BLaER1 treated with 17β-estradiol and CSF1 and Interleukin-3, amounts not matched to agents 10 nM and 100 nM (cell line): Measurements from ENCODE around the gene CACNA2D3.

Experiments used
- H3K27ac ChIP-seq, 11 experiments: shearing (Covaris generic); formaldehyde crosslinking; 2 replicates each; pipeline ENCODE4 v1.8.1; 2022
- H3K27me3 ChIP-seq, 11 experiments: shearing (Covaris generic); formaldehyde crosslinking; 2 replicates each; pipeline ENCODE4 v1.8.1; 2022
- H3K36me3 ChIP-seq, 11 experiments: shearing (Covaris generic); formaldehyde crosslinking; 2 replicates each; pipeline ENCODE4 v1.8.1; 2022
- H3K4me1 ChIP-seq, 10 experiments: shearing (Covaris generic); formaldehyde crosslinking; 2 replicates each; pipeline ENCODE4 v1.8.1; 2022
- H3K4me2 ChIP-seq, 11 experiments: shearing (Covaris generic); formaldehyde crosslinking; 2 replicates each; pipeline ENCODE4 v1.8.1; 2022
- H3K4me3 ChIP-seq, 10 experiments: shearing (Covaris generic); formaldehyde crosslinking; 2 replicates each; pipeline ENCODE4 v1.8.1; 2022
- H3K9ac ChIP-seq, 11 experiments: shearing (Covaris generic); formaldehyde crosslinking; 2 replicates each; pipeline ENCODE4 v1.8.1; 2022
- H3K9me3 ChIP-seq, 11 experiments: shearing (Covaris generic); formaldehyde crosslinking; replicated peaks in 1 of 11; 2 replicates each; pipeline ENCODE4 v1.8.1; 2022
- H4K20me1 ChIP-seq, 11 experiments: shearing (Covaris generic); formaldehyde crosslinking; 2 replicates each; pipeline ENCODE4 v1.8.1; 2022
- Cebpa-rat ChIP-seq, 11 experiments: shearing (Covaris generic); IDR thresholded peaks; 2 replicates each; pipeline ENCODE4 v1.8.1; 2022

CACNA2D3 gene

GRCh38 chr3:54550221-54550977 is 428.0 kb downstream of the CACNA2D3 start:
- peak overlapping the region in 7 of 11 experiments; percentile 11 to 36 (median 24); a peak in 8 of 22 replicates for H3K4me2 ChIP-seq
- no peaks in the 10 kb centered on the region for H3K36me3 ChIP-seq
- no peak overlapping the region for H3K27ac ChIP-seq
- no peaks in the 10 kb centered on the region for H3K27me3 ChIP-seq
- peaks cover 0 to 20% (median 8%) of the 10 kb centered on the region in 10 experiments; a peak in 11 of 20 replicates for H3K4me1 ChIP-seq
- TF ChIP-seq Cebpa-rat (IDR thresholded peaks at IDR 0.05): no peak
- H3K9ac ChIP-seq: no peak overlapping the region
- no peak overlapping the region for H3K4me3 ChIP-seq
- H3K9me3 ChIP-seq: no peaks in the 10 kb centered on the region
- H4K20me1 ChIP-seq: no peaks in the 10 kb centered on the region

GRCh38 chr3:54556630-54557029 is 434.3 kb downstream of the CACNA2D3 start:
- no peaks in the 10 kb centered on the region for H3K36me3 ChIP-seq
- no peak for TF ChIP-seq Cebpa-rat (IDR thresholded peaks at IDR 0.05)
- no peak overlapping the region for H3K9ac ChIP-seq
- H3K27ac ChIP-seq: no peak overlapping the region
- no peak overlapping the region for H3K4me2 ChIP-seq
- H3K4me1 ChIP-seq: no peaks in the 10 kb centered on the region
- H3K27me3 ChIP-seq: no peaks in the 10 kb centered on the region
- peaks cover 0 to 7% (median 4%) of the 10 kb centered on the region in 11 experiments; a peak in 7 of 22 replicates for H3K9me3 ChIP-seq
- no peaks in the 10 kb centered on the region for H4K20me1 ChIP-seq
- no peak overlapping the region for H3K4me3 ChIP-seq

GRCh38 chr3:54557538-54558428 is 435.4 kb downstream of the CACNA2D3 start:
- H4K20me1 ChIP-seq: no peaks in the 10 kb centered on the region
- TF ChIP-seq Cebpa-rat (IDR thresholded peaks at IDR 0.05): no peak
- no peaks in the 10 kb centered on the region for H3K4me1 ChIP-seq

GRCh38 chr3:54563501-54564200 is 441.3 kb downstream of the CACNA2D3 start:
- H3K27ac ChIP-seq: no peak overlapping the region
- H4K20me1 ChIP-seq: no peaks in the 10 kb centered on the region
- H3K9ac ChIP-seq: no peak overlapping the region
- no peak for TF ChIP-seq Cebpa-rat (IDR thresholded peaks at IDR 0.05)
- peaks cover 0 to 13% (median 8%) of the 10 kb centered on the region in 11 experiments; a peak in 7 of 22 replicates for H3K9me3 ChIP-seq
- H3K36me3 ChIP-seq: no peaks in the 10 kb centered on the region
- no peaks in the 10 kb centered on the region for H3K27me3 ChIP-seq
- no peaks in the 10 kb centered on the region; a peak in 1 of 20 replicates for H3K4me1 ChIP-seq
- H3K4me3 ChIP-seq: no peak overlapping the region
- H3K4me2 ChIP-seq: no peak overlapping the region

More at GRCh38 chr3:54557538-54558428, 435.4 kb downstream of the CACNA2D3 start:
- Histone ChIP-seq H3K4me3 (no peak overlapping the region), H3K9ac (no peak overlapping the region), H3K36me3 (no peaks in the 10 kb centered on the region), H3K9me3 (peaks cover 0 to 13% (median 8%) of the 10 kb centered on the region in 11 experiments; a peak in 7 of 22 replicates), H3K4me2 (no peak overlapping the region), H3K27ac (no peak overlapping the region), H3K27me3 (no peaks in the 10 kb centered on the region)

GRCh38 chr3:54564374-54564925 is 442.1 kb downstream of the CACNA2D3 start:
- no peaks in the 10 kb centered on the region; a peak in 1 of 20 replicates for H3K4me1 ChIP-seq
- H4K20me1 ChIP-seq: no peaks in the 10 kb centered on the region
- no peak overlapping the region for H3K27ac ChIP-seq
- no peak overlapping the region for H3K4me2 ChIP-seq
- TF ChIP-seq Cebpa-rat (IDR thresholded peaks at IDR 0.05): no peak
- no peaks in the 10 kb centered on the region for H3K27me3 ChIP-seq
- peaks cover 0 to 13% (median 8%) of the 10 kb centered on the region in 11 experiments; a peak in 7 of 22 replicates for H3K9me3 ChIP-seq
- H3K4me3 ChIP-seq: no peak overlapping the region
- no peaks in the 10 kb centered on the region; a peak in 1 of 22 replicates for H3K36me3 ChIP-seq
- H3K9ac ChIP-seq: no peak overlapping the region

GRCh38 chr3:54565956-54566355 is 443.6 kb downstream of the CACNA2D3 start:
- Histone ChIP-seq H3K27ac (no peak overlapping the region), H3K9ac (no peak overlapping the region), H3K9me3 (peaks cover 0 to 13% (median 8%) of the 10 kb centered on the region in 11 experiments; a peak in 7 of 22 replicates), H3K4me2 (no peak overlapping the region), H3K4me3 (no peak overlapping the region), H4K20me1 (no peaks in the 10 kb centered on the region), H3K4me1 (no peaks in the 10 kb centered on the region; a peak in 1 of 20 replicates), H3K27me3 (no peaks in the 10 kb centered on the region), H3K36me3 (no peaks in the 10 kb centered on the region; a peak in 1 of 22 replicates)
- no peak for TF ChIP-seq Cebpa-rat (IDR thresholded peaks at IDR 0.05)

- Histone ChIP-seq H3K9me3 (no peaks in the 10 kb centered on the region), H4K20me1 (no peaks in the 10 kb centered on the region), H3K36me3 (no peaks in the 10 kb centered on the region; a peak in 1 of 22 replicates), H3K27me3 (no peaks in the 10 kb centered on the region), H3K4me2 (no peak overlapping the region), H3K4me3 (no peak overlapping the region), H3K9ac (no peak overlapping the region), H3K27ac (no peak overlapping the region), H3K4me1 (no peaks in the 10 kb centered on the region; a peak in 1 of 20 replicates)
- no peak for TF ChIP-seq Cebpa-rat (IDR thresholded peaks at IDR 0.05)
These were observed 445.6 kb downstream of the CACNA2D3 start for GRCh38 chr3:54567949-54568348.

- TF ChIP-seq Cebpa-rat (IDR thresholded peaks at IDR 0.05): no peak
- Histone ChIP-seq H3K9ac (no peak overlapping the region), H3K4me3 (no peak overlapping the region), H3K4me2 (no peak overlapping the region), H4K20me1 (no peaks in the 10 kb centered on the region), H3K9me3 (no peaks in the 10 kb centered on the region), H3K4me1 (no peaks in the 10 kb centered on the region; a peak in 1 of 20 replicates), H3K36me3 (no peaks in the 10 kb centered on the region; a peak in 1 of 22 replicates), H3K27ac (no peak overlapping the region), H3K27me3 (no peaks in the 10 kb centered on the region)
These were observed 447.7 kb downstream of the CACNA2D3 start for GRCh38 chr3:54570008-54570407.
